NCI-H1436 (cell line): Measurements from ENCODE around the gene LARGE2.
A peak's percentile ranks its signal among the peaks of the same experiment; 100 is the strongest.

Experiments
- DNase-seq: peaks from one replicate; lab custom pipeline; 2025; lab: John Stamatoyannopoulos, UW

The LARGE2 gene

GRCh38 chr11:45922425-45923082, at the start of gene LARGE2:
Gene LARGE2, plus strand, starts transcription at chr11:45922656. Its CDS starts 227 bp downstream, at chr11:45922883.
- DNase-seq: peak; percentile 59

- no peak for DNase-seq
Observed at GRCh38 chr11:45876401-45876800, 46.1 kb upstream of the LARGE2 start.

- no peak for DNase-seq
Observed at GRCh38 chr11:45877221-45877620, 45.2 kb upstream of the LARGE2 start.

- DNase-seq: no peak
Observed at GRCh38 chr11:45877845-45878244, 44.6 kb upstream of the LARGE2 start.

GRCh38 chr11:45879803-45880686, 42.4 kb upstream of the LARGE2 start:
- no peak for DNase-seq

GRCh38 chr11:45880772-45881570, 41.5 kb upstream of the LARGE2 start:
- DNase-seq: no peak

GRCh38 chr11:45881708-45882368, 40.6 kb upstream of the LARGE2 start:
- no peak for DNase-seq

- DNase-seq: no peak
Observed at GRCh38 chr11:45884596-45885185, 37.8 kb upstream of the LARGE2 start.

- peak; percentile 68 for DNase-seq
Observed at GRCh38 chr11:45885274-45885920, 37.1 kb upstream of the LARGE2 start, which contains the start of gene MAPK8IP1. Gene MAPK8IP1, plus strand, starts transcription at chr11:45885651. Its CDS starts 170 bp downstream, at chr11:45885821.

GRCh38 chr11:45885921-45886721, 36.3 kb upstream of the LARGE2 start:
- DNase-seq: no peak

GRCh38 chr11:45886816-45887520, 35.5 kb upstream of the LARGE2 start:
- DNase-seq: no peak

GRCh38 chr11:45887587-45887986, 34.9 kb upstream of the LARGE2 start:
- no peak for DNase-seq

- DNase-seq: no peak
Observed at GRCh38 chr11:45889555-45889954, 32.9 kb upstream of the LARGE2 start.

GRCh38 chr11:45889966-45890365, 32.5 kb upstream of the LARGE2 start:
- no peak for DNase-seq

GRCh38 chr11:45890886-45891550, 31.4 kb upstream of the LARGE2 start:
- DNase-seq: no peak

GRCh38 chr11:45892856-45893255, 29.6 kb upstream of the LARGE2 start:
- DNase-seq: no peak

GRCh38 chr11:45894555-45895247, 27.8 kb upstream of the LARGE2 start:
- DNase-seq: no peak
